KOPT-K1 (cell line): Measurements from ENCODE around the gene ERP44.
A peak's percentile ranks its signal among the peaks of the same experiment; 100 is the strongest.
"Not testable (repeated sequence)": the region's sequence is repeated elsewhere in the genome, so short reads cannot be mapped to it uniquely, and the experiment has no call there.

ENCODE experiments used
- H3K27ac ChIP-seq: fragments of 200-600 bp; sonication (generic); 2 replicates; pipeline ENCODE4 v1.5.1; 2016; ENCODE audit warnings: antibody characterized with exemption, mild to moderate bottlenecking, low read depth, low read length; ENCODE audit not compliant: poor library complexity, severe bottlenecking
- H3K36me3 ChIP-seq: fragments of 200-600 bp; sonication (generic); 2 replicates; pipeline ENCODE4 v1.5.1; 2017; ENCODE audit warnings: antibody characterized with exemption, mild to moderate bottlenecking, low read length, moderate library complexity; ENCODE audit not compliant: insufficient read depth
- H3K9me3 ChIP-seq: fragments of 200-600 bp; sonication (generic); 2 replicates; pipeline ENCODE4 v1.5.1; 2017; ENCODE audit warnings: antibody characterized with exemption, low read length, mild to moderate bottlenecking; ENCODE audit not compliant: insufficient read depth, poor library complexity, severe bottlenecking

Gene ERP44

GRCh38 chr9:100112677-100113336, 14.0 kb upstream of the ERP44 start:
- Histone ChIP-seq H3K9me3 (no peaks in the 10 kb centered on the region), H3K36me3 (peaks cover 40% of the 10 kb centered on the region), H3K27ac (no peak overlapping the region)

GRCh38 chr9:100111235-100111634, 12.4 kb upstream of the ERP44 start:
- no peak overlapping the region for H3K27ac ChIP-seq
- H3K36me3 ChIP-seq = peaks cover 55% of the 10 kb centered on the region
- H3K9me3 ChIP-seq = no peaks in the 10 kb centered on the region

GRCh38 chr9:100108559-100108958, 9.8 kb upstream of the ERP44 start:
- Histone ChIP-seq H3K9me3 (no peaks in the 10 kb centered on the region), H3K36me3 (peaks cover 76% of the 10 kb centered on the region), H3K27ac (no peak overlapping the region)

- Histone ChIP-seq H3K9me3 (no peaks in the 10 kb centered on the region), H3K36me3 (peaks cover 69% of the 10 kb centered on the region), H3K27ac (no peak overlapping the region)
Observed at GRCh38 chr9:100106616-100107015, 7.8 kb upstream of the ERP44 start.

- H3K9me3 ChIP-seq = no peaks in the 10 kb centered on the region
- H3K27ac ChIP-seq = no peak overlapping the region
- peaks cover 62% of the 10 kb centered on the region for H3K36me3 ChIP-seq
Observed at GRCh38 chr9:100105861-100106260, 7.1 kb upstream of the ERP44 start.

- H3K36me3 ChIP-seq = peaks cover 52% of the 10 kb centered on the region
- H3K27ac ChIP-seq = no peak overlapping the region
- H3K9me3 ChIP-seq = no peaks in the 10 kb centered on the region
Observed at GRCh38 chr9:100104314-100104713, 5.5 kb upstream of the ERP44 start.

- no peaks in the 10 kb centered on the region for H3K9me3 ChIP-seq
- peaks cover 25% of the 10 kb centered on the region for H3K36me3 ChIP-seq
- no peak overlapping the region for H3K27ac ChIP-seq
Observed at GRCh38 chr9:100101608-100102007, 2.8 kb upstream of the ERP44 start.

- H3K36me3 ChIP-seq = peaks cover 11% of the 10 kb centered on the region
- H3K27ac ChIP-seq = peak overlapping the region; percentile 71
Observed at GRCh38 chr9:100100146-100100667, 1.4 kb upstream of the ERP44 start.

GRCh38 chr9:100099722-100100042, 882 bp upstream of the ERP44 start:
- peaks cover 9% of the 10 kb centered on the region; the same call in 1 of the 2 replicates for H3K36me3 ChIP-seq
- no peaks in the 10 kb centered on the region for H3K9me3 ChIP-seq
- peak overlapping the region; percentile 71 for H3K27ac ChIP-seq

More at GRCh38 chr9:100100146-100100667, 1.4 kb upstream of the ERP44 start:
- H3K9me3 ChIP-seq = no peaks in the 10 kb centered on the region

- Histone ChIP-seq H3K27ac (peak overlapping the region; percentile 71), H3K9me3 (no peaks in the 10 kb centered on the region), H3K36me3 (no peaks in the 10 kb centered on the region; the same call in 1 of the 2 replicates)
Observed at GRCh38 chr9:100098046-100098886, 534 bp downstream of the ERP44 start.

GRCh38 chr9:100096378-100096916, 2.4 kb downstream of the ERP44 start:
- Histone ChIP-seq H3K36me3 (no peaks in the 10 kb centered on the region; the same call in 1 of the 2 replicates), H3K27ac (no peak overlapping the region), H3K9me3 (no peaks in the 10 kb centered on the region)

GRCh38 chr9:100094411-100094810, 4.4 kb downstream of the ERP44 start:
- not testable (repeated sequence) for H3K27ac ChIP-seq, H3K9me3 ChIP-seq, H3K36me3 ChIP-seq

GRCh38 chr9:100092066-100092465, 6.7 kb downstream of the ERP44 start:
- Histone ChIP-seq H3K36me3 (no peaks in the 10 kb centered on the region), H3K9me3 (no peaks in the 10 kb centered on the region), H3K27ac (no peak overlapping the region)

GRCh38 chr9:100091650-100092049, 7.2 kb downstream of the ERP44 start:
- Histone ChIP-seq H3K36me3 (no peaks in the 10 kb centered on the region), H3K27ac (no peak overlapping the region)

GRCh38 chr9:100090880-100091279, 7.9 kb downstream of the ERP44 start:
- Histone ChIP-seq H3K9me3 (no peaks in the 10 kb centered on the region), H3K27ac (no peak overlapping the region)

More at GRCh38 chr9:100091650-100092049, 7.2 kb downstream of the ERP44 start:
- no peaks in the 10 kb centered on the region for H3K9me3 ChIP-seq

More at GRCh38 chr9:100090880-100091279, 7.9 kb downstream of the ERP44 start:
- H3K36me3 ChIP-seq = no peaks in the 10 kb centered on the region
